Spleen (tissue), 7 donors: ENCODE measurements around the gene FLOT1.
A peak's percentile ranks its signal among the peaks of the same experiment; 100 is the strongest.

Source experiments
- POLR2A ChIP-seq, 3 donors: fragments of 450-650 bp; IDR thresholded peaks; one replicate each; pipeline ENCODE4 v1.5.1; 2017; ENCODE audit warnings: antibody characterized with exemption in 3 of 3, mild to moderate bottlenecking in 1 of 3
- POLR2AphosphoS5 ChIP-seq, 3 donors: sonication (generic); formaldehyde crosslinking; IDR thresholded peaks; one replicate each; pipeline ENCODE4 v1.5.1; 2017; ENCODE audit warnings: antibody characterized with exemption in 3 of 3
- TF ChIP-seq, protein P1 (sequence below), 11 experiments: fragments of 200-600 bp in 7 of 11; fragments of 450-650 bp in 4 of 11; sonication (generic) in 4 of 11; IDR thresholded peaks in 8 of 11; conservative IDR thresholded peaks in 3 of 11; 1 replicate in 7 of 11; 2 replicates in 4 of 11; pipeline versions ENCODE4 v1.4.0 to v1.8.0; 2016 to 2021; ENCODE audit warnings: antibody characterized with exemption in 11 of 11, inconsistent platforms in 4 of 11, mild to moderate bottlenecking in 1 of 11
- donor health status: DM: no; HTN: no; CAD: no; lungs with moderate emphysema.
- donor health status: DM: no; HTN: no; CAD: no.
- donor health status: DM: no; HTN: no; CAD: no.

DNA sequence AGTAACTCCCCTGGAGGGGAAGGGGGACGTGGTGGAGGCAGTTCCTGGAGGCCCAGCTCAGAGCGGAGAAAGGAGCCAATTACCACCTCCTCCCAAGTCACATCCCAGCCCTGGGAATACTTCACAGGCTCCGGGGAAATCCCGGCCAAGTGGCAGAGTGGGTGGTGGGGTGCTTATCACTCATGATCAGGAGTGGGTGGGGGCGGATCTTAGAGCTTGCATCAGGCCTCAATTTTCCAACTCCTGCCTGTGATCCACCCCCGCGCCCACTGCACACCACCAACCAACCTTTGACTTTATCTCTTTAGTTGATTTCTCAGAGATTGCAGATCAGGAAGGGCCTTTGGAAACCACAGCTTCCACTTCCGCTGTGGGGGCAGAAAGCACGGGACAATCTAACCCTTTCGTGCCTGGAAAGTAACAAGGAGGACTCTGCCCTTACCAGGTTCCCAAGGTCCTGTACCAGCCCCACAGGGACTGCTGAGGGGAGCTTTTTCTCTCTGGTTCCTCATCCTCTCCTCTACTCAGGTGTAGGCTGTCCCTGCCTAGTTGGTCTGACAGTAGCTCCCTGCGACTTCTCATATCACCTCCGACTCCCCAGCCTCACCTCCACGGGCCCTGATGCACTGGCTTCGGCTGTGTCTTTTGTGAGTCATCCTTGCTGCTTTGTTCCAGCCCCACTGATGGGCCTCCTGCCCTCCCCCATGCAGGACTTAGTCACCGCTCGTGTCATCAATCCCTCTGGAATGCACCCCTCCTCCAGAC lies 26.8 kb upstream of the FLOT1 start:
- TF ChIP-seq POLR2A (IDR thresholded peaks at IDR 0.05) (no peak), POLR2AphosphoS5 (IDR thresholded peaks at IDR 0.05) (peak in 1 of 3 donors; percentile 43)
- TF ChIP-seq, protein P1, sequence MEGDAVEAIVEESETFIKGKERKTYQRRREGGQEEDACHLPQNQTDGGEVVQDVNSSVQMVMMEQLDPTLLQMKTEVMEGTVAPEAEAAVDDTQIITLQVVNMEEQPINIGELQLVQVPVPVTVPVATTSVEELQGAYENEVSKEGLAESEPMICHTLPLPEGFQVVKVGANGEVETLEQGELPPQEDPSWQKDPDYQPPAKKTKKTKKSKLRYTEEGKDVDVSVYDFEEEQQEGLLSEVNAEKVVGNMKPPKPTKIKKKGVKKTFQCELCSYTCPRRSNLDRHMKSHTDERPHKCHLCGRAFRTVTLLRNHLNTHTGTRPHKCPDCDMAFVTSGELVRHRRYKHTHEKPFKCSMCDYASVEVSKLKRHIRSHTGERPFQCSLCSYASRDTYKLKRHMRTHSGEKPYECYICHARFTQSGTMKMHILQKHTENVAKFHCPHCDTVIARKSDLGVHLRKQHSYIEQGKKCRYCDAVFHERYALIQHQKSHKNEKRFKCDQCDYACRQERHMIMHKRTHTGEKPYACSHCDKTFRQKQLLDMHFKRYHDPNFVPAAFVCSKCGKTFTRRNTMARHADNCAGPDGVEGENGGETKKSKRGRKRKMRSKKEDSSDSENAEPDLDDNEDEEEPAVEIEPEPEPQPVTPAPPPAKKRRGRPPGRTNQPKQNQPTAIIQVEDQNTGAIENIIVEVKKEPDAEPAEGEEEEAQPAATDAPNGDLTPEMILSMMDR (IDR thresholded peaks at IDR 0.05 in 8 of 11, conservative IDR thresholded peaks at IDR 0.05 in 3 of 11) = no peak
